Suprapubic skin (tissue), 4 donors: ENCODE data around the gene C19orf25.
A peak's percentile ranks its signal among the peaks of the same experiment; 100 is the strongest.

ENCODE experiments used
- CTCF ChIP-seq, 2 donors: fragments of 200-600 bp in 1 of 2; fragments of 450-650 bp in 1 of 2; sonication (generic) in 1 of 2; IDR thresholded peaks; one replicate each; pipeline ENCODE4 v1.5.1; 2016 to 2019; ENCODE audit warnings: antibody characterized with exemption in 2 of 2, mild to moderate bottlenecking in 1 of 2, moderate library complexity in 1 of 2
- EP300 ChIP-seq: sonication (generic); formaldehyde crosslinking; IDR thresholded peaks from one replicate; pipeline ENCODE4 v1.6.1; 2017; ENCODE audit warnings: antibody characterized with exemption
- POLR2A ChIP-seq, 2 donors: fragments of 450-650 bp; IDR thresholded peaks; one replicate each; pipeline ENCODE4 v1.6.1; 2017; ENCODE audit warnings: antibody characterized with exemption in 2 of 2, mild to moderate bottlenecking in 2 of 2, moderate library complexity in 2 of 2
- POLR2AphosphoS5 ChIP-seq, 3 donors: sonication (generic); formaldehyde crosslinking; IDR thresholded peaks; one replicate each; pipeline ENCODE4 v1.6.1; 2017; ENCODE audit warnings: antibody characterized with exemption in 3 of 3

DNA sequence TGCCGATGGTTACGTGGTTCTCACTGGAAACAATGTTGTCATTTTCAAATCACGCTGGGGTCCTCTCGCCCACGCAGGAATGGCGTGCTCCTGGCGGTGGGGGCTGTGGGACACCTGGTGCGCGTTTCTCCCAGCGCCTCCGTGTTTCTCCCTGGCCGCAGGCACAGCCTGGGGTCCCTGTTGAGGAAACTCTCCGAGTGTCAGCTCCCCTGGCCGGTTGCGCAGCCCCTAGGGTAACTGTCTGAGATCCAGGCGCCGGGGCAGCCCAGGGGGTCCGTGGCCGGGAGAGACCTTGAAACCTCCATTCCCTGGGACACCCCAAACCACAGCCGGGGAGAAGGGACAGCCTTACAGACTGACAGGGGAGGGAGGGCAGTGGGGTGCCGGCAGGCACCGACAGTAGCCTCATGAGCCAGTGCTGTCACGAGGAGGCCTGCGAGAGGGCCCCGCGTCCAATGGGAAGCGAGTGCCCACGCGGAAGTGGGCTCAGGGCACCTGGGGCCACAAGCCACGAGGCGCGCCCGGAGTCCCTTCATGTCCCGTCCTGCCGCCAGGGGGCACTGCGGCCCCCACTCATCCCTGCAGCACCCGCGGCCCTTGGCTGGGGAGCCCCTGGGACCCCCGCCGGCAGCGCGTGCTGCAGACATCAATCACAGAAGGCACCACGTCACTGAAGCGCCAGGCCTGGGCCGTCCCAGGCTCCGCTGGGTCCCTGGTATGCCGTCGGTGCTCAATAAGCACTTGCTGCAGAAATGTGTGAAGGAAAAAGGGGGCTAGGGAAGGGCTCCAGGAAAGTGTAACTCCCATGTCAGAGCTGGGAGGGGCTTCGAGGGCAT is 24.3 kb upstream of the C19orf25 start:
- TF ChIP-seq CTCF (IDR thresholded peaks at IDR 0.05) (peak; percentile 50 to 77), POLR2AphosphoS5 (IDR thresholded peaks at IDR 0.05) (no peak), POLR2A (IDR thresholded peaks at IDR 0.05) (no peak), EP300 (no peak)
